AG20443 (cell line): ENCODE data around the gene BCL11B.

Experiments used
- DNase-seq: peaks from one replicate; pipeline ENCODE4 v3.0.0; 2012; ENCODE audit warnings: low spot score, mixed read lengths

BCL11B gene

DNA sequence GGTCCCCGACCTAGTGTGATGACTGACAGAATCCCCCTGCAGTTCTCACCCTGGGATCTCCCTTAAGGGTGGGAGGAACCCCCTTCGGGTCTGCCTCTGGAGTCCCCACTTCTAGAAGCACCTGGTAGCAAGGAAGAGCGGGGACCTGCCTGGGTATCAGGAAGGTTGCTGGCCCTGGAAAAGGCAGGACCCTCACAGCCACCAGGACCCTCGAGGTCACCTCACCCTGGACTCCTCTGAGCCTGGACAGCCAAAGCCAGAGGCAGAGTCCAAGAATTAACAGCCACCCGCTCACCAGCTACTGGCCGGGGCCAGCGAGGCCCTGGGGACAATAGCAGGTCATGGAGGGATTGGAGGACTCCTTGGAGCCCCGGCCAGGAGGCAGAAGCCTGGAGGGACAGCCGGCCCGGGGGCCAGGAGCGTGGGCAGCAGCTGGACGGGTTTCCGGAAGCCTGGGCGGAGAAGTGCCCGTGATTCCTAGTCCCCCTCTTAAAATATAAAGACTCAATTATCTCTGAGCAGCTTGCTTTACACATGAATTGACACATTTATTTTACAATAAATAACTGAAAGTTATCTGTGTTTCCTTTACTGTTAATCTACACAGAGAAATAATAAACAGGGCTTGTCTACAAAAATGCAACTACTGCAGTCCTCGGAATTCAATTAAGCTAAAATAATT is 17.5 kb downstream of the BCL11B start:
- no peak for DNase-seq

- DNase-seq = no peak
Observed at GRCh38 chr14:99253890-99254289, 18.1 kb downstream of the BCL11B start.

GRCh38 chr14:99252940-99253868 is 18.8 kb downstream of the BCL11B start:
- DNase-seq = no peak

DNA sequence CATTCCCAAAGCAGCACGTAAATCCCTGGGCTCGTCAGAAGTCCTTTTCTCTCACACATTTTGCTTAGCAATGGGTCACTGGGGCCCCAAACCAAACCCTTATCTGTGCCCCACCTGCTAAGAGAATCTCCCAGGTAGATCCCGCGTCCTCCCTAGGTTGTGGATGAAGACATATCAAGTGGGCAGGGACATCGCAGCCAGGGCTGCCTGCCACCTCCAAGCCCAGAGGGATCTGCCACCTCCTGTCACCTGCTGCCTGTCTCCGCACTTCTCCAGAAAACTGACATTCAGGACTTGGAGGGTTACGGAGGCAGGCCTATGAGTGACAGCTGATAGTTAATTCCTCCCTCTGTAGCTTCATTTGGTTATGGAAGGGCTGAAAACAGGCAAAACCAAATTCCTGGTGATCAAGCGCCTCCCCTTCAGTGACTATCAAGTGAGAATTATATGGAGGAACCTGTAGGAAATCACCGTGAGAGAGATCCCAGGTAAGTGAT is 19.5 kb downstream of the BCL11B start:
- DNase-seq = no peak

- DNase-seq = no peak
Observed at GRCh38 chr14:99251721-99252120, 20.3 kb downstream of the BCL11B start.

GRCh38 chr14:99250636-99251208 is 21.3 kb downstream of the BCL11B start:
- DNase-seq = no peak

GRCh38 chr14:99249389-99249788 is 22.6 kb downstream of the BCL11B start:
- DNase-seq = no peak

GRCh38 chr14:99248761-99249171 is 23.2 kb downstream of the BCL11B start:
- DNase-seq = no peak

DNA sequence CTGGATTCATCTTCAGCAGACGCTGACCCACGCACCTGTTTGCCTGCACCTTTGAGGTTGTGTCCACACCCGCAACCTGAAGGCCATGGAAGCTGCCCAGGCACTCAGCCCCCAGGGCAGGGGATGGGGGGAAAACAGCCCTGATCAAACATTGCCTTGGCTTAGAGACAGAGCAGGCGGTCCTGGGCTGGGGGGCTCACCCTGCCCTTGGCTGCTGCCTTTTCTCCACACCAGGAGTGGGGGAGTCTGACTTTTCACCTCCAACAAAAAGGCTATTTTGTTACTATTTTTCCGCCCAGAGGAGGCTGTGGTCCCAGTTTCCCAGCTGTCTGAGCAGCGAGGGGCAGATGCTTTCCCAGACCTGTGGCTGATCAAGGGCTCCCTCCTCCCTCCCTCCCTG is 24.2 kb downstream of the BCL11B start:
- DNase-seq = no peak

DNA sequence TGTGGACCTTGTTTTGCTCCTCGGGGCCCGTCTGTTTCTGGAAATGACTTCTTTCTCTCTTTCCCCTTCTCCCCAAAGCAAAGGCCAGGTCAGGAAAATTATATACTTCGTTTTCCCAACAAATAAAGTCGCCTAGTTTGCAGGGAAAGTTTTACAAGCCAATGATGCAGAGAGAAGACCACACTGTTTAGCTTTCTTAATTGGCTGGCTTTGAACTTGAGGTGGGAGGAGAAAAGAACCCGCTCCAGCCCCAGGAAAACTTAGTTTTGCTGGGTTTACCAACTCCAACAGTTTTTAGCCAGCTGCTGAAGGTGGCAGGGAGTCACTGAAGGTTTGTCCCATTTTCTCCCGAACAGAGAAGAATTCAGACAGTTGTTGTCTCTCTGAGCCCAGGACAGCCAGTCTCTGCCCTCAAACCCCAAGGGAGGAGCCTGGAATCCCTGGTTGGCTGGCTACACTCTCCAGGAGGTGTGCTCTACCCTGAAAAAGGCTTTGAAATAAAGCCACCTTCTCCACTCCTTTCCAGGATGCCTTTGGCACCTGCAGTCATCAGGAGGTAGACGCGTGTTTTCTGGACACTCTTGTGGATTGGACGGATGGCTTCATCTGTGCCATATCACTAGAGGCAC is 24.8 kb downstream of the BCL11B start:
- no peak for DNase-seq

DNA sequence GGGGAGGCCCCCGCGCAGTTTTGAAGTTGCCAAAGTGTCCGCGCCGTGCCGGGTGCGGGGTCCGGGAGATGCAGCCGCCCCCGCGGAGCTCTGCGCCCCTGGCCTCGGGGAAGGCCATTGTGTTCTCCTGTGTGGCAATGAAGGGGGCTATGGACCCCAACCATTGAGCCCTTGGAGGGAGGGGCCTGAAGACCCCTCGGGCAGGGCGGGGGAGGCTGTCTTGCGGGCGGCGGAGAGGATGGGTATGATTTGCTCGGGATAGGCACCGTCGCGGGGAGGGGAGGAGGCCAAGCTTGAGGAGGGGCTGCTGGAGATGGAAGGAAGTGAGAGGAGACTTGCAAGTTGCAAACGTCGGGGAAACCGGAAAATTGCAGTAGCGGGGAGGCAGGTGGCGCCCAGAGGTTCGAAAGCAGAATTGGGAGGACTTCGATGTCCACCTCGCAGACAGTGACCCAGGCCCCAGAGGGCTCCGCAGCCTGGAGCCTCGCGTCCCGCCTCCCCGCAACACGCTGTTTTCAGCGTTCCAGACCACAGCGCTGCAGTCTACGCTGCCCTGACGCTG is 25.4 kb downstream of the BCL11B start:
- no peak for DNase-seq

DNA sequence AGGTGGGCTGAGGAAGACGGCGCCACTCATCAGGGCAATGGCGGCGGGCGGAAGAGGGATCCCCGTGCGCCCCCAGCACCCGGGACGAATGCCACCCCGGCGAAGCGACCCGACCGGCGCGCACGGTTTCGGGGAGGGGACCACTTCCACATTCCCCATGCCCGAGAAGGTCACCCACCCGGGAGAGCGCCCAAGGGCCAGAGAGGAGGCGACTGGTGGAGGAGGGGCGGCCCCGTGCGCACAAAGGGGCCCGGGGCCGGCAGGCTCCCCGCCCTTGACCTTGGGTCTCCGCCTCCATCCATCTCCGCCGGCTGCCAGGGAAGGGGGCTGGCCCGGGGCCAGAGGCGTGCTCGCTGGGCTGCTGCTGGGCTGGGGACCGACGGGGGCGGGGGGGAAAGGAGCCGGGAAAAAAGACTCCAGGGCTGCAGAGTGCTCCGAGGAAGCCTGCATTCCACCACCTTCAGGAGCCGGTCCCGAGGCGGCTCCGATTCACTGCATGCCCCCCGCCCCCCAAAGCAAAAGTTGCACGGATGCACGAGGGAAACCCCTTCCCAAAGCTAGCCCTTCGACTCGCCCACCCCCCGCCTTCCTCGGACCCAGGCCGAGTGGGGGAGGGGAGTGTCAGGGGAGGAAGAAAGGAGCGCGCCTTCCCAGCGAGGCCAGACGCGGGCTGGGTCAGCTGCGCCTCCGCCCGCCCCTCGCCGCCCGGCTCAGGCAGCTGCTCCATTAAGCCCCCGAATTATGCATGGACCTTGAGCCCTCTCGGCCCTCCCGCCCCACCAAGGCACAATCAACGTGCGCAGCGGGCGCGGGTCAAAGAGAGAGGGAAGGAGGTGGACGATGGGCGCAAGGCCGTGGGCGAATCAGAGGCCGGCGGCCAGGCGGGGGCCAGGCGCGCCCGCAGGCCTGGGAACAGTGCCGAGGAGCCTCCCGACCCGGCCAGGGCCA is 26.2 kb downstream of the BCL11B start:
- DNase-seq = no peak

- no peak for DNase-seq
Observed at GRCh38 chr14:99244941-99245563, 26.9 kb downstream of the BCL11B start.

DNA sequence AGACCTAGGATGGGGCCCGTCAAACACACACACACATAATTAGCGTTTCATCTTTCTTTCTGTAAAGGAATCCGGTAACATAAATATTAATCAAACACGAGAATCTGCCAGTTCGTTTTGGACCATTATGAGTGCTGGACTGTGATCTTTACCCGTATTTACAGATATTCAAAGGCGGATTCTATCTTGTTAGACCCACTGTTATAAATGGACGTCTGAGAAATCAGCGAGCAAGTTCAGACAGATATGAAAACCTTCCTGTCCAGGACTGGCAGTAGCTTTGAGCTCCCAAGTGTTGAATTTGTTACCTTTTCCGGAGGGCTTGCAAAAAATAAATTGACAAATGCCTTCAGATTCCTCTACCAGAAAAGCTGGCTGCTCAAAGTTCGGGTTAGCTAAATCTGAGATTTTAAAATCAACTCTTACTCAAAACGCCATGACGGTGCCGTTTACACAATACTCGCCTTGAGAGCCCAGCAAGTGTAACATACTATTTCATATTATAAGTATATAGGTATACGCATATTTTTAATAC is 27.6 kb downstream of the BCL11B start:
- DNase-seq = no peak

DNA sequence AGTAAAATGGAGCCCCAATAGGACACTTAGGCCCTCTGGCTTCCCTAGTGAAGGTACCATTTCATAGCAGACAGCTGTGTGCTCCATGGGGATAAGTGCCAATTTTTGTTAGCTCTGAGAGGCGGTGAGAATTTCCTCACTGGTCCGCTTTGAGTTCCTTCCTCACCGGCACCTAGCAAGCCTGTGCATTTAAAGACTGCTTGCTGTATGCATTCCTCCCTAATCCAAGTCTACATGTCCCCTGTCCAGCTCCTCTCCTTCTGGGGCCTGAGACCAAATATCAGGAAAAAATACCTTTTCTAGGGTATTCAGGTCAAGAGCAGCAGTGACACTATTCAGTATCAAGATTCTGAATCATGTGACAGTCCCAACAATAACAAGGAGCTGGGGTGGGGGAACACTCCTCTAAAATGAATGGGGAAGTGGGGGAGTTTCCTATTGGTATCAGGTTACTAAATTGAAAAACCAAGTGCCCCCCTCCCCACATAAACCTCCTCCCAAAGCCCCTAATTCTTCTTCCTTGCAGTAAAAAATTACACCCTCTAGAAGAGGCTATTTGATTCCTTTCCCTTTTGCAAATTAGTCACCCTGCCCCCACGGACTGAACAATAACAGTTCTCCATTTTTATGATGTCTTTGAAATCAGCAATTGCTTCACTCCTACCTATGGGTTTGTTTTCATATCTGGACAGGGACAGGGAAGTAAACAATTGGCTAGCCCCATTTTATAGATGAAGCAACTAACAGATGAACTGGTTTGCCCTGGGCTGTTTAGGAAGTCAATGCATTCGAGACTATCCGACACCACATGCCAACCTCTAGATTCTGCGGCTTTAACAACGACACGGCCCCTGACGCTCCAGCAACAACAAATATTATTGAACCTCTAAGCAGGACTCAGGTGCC is 28.9 kb downstream of the BCL11B start:
- DNase-seq = no peak

- DNase-seq = no peak
Observed at GRCh38 chr14:99242238-99242637, 29.8 kb downstream of the BCL11B start.

DNA sequence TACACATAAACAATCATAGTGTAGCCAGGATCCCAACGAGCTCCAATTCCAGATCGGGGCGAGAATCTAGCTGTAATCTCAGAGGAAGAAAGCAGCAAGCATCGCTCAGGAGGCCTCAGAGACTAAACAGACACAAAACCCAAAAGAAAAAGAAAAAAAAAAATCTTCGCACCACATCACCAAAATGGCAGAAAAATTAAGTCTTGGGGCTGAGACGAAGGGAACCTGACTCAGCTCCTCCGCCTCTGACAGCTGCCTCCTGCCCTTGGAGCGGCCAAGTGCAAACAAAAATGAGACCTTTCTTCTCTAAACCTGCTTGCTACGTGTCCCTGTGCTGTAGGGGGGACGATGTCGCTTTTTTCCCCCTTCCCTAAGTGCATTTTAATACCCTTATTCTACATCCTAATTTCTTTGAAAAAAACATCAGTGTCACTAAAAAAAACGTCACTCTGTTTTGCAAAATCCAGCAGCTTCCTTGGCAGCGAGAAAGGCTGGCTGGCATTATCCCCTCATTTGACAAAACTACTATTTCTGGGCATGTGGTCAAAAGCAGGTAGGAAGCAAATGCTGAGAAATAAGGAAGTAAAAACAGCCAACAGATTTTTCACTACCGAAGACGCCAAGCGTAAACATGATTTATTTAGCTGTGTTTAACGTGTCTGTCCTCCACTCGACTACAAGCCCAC is 30.5 kb downstream of the BCL11B start:
- no peak for DNase-seq

DNA sequence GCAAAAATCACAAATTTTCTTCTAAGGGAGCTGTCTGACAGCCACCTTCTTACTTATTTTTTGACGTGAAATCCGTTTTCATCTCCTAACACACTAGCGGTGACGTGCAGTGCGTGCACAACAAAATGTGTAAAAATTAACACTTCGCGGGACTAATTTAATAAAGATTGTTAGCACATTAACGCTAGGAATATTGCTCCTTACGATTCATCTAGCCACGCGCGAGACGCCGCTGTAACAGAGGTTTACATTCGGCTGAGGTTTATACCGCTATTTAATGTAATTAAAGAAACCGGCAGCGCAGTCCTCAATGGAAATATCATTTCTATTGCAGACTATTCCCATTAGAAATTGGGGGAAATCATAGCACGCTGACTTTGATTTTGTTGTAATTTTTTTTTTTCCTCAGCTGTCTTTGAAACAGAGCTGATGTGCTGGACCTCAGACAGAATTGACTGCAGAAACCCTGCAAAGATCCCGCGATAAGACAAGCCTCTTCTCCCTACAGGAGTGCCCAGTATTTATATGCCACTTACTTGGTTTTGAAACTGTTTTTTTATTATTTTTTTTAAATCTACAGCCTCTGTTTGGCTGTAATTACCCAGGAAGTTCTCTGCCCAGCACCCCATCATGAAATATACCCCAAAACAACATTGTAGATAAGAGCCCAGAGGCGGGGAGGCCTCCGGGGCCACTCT is 31.2 kb downstream of the BCL11B start:
- DNase-seq = no peak
